K562 treated with DMSO at 1 percent for 4 hours (cell line): ENCODE results near the gene FHL2. TPM values are rescaled to one million over a fixed set of nuclear protein-coding genes. Genes with fewer than 3 reads are reported as not detected.

Source experiments
- total RNA-seq: library from RNA; unstranded; fragments of 300-600 nt; gene quantifications from 2 replicates; pipeline ENCODE4 v1.2.3, GENCODE V29; 2022; ENCODE audit not compliant: insufficient read depth

FHL2 gene, protein sequence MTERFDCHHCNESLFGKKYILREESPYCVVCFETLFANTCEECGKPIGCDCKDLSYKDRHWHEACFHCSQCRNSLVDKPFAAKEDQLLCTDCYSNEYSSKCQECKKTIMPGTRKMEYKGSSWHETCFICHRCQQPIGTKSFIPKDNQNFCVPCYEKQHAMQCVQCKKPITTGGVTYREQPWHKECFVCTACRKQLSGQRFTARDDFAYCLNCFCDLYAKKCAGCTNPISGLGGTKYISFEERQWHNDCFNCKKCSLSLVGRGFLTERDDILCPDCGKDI
- total RNA-seq: 31.9 and 39.1 TPM in 2 replicates

DNA sequence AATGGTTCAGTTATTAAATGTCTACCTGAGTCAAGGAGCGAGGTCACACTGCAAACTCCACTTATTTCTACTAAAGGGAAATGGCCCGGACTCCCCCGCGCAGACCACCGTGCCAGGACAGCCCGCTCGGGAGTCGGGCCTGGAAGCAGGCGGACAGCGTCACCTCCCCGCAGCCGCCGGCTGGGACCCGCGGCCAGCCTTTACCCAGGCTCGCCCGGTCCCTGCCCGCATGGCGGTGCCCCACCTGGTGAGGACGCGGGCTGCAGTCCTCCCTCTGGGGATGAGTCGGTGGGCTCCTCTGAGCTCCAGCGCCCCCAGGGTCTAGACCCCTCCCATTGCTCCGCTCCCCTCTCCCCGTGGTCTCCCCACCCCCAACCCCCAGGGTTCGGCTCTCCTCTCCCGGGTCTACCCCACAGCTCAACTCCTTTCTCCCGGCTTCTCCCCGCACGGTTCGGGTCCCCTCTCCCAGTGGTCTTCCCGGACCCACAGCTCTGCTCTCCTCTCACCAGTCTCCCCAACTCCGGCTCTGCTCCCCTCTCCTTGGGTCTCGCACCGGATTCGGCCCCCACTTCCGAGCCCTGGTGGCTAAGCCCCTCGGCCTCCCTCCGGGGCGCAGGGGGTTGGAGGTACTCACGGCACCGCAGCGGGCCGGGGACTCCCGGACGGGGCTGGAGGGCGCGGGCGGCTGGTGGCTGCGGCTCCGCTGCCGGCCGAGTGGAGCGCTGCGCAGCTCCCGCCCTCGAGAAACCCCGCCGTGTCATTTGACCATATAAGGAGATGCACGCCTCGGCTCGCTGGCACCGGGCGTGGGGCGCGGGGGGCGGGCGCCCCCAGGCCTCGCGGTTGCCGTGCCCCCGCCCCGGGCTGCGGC is at the start of gene FHL2:
Gene FHL2 (minus strand): TSS at position 716 of the 871 bp plus-strand sequence. CDS start 12,535 bp downstream, outside the sequence.

DNA sequence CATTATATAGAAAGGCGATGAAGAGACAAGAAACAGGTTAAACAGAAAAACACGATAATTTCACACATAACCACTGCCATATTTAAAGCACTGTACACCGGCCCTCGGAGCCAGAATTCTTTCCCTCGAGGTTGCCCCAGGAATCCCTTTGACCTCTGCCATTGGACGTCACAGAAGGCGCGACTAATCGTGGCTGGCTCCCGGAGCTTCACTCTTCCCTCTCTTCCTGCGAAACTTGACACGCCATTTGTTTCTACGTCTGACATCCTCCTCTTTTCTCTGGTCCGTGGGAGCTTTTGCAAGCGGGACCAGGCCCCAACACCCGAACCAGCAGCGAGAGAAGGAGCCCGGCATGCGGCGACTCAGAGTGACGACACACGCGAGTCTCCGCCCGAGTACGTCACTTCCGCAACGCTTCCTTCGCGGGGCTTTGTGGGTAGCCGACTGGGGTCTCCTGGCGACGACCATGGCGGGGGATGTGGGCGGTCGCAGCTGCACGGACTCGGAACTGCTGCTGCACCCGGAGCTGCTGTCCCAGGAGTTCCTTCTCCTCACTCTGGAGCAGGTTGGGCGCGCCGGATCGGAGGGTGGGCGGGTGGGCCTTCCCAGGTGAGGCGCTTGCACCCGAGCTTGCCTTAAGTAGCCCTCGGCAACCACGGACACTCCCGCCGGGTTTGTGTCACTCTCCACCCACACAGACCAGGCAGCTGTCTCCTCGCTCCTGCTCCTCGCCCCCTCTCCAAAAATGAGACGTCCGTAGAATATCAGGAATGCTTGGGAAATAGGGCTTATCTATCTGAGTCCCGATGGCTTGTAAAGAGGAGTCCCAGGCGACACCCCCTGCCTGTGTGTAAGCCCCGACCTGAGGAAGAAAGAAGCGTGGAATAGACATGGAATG is 61.5 kb downstream of the FHL2 start, which contains the start of gene C2orf49:
Gene C2orf49 (plus strand): TSS at position 419 of the 898 bp plus-strand sequence. CDS start 48 bp downstream, at position 467.

DNA sequence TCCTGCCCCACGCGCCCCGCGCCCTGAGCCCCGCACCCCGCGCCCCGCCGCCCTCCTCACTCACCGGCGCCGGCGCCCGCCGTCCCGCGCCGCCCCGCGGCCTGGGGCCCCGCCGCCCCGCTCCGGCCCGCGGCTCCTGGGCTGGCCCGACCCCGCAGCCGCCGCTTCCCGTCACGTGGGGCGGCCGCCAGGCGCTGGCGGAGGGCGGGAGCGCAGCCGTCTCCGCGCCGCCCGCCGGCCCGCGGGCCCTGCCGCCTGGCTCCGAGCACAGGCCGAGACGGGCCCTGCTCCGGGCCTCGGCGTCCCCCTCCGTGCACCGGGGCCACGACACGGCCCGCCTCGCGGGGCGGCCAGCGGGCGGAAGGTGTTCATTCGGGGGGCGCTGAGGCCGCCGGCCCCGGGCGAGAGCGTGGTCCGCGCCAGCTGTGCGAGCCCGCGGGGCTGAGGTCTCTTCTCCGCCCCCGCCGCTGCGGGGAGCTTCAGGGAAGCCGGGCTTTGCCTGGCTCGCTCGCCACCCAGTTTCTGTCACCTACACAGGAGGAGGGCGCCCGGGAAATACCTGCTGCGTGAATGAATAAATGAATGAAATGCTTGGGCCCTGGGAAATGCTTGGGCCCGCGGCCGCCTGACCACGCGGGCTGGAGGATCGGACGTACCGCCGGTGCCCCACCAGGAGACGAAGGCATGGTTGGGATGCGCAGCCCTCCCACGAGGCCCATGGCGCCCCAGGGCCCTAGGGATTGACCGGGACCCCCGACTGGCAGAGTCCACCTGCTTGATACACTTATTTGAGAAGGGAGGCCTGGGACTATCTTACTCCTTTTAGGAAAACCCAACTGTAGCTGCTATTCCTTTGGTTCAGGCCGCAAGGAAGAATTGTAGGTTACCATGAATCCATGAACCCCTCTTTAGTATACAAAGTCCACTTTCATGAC is 69.0 kb downstream of the FHL2 start, which contains the start of gene TGFBRAP1:
Gene TGFBRAP1 (minus strand): TSS at position 175 of the 935 bp plus-strand sequence. CDS start 21,434 bp downstream, outside the sequence.

Other genes with a start within 250 kb of the FHL2 start
- not detected in 2 replicates for gene GPR45, start 157.3 kb downstream of the FHL2 start, total RNA-seq
- 9.9 and 11.5 TPM in 2 replicates for gene TGFBRAP1, start 69.3 kb downstream of the FHL2 start, total RNA-seq
- gene C2orf49, start 61.5 kb downstream of the FHL2 start, total RNA-seq: 10.4 and 11.0 TPM in 2 replicates